Measurements from ENCODE around the gene RESF1.
"Not testable (repeated sequence)": the region's sequence is repeated elsewhere in the genome, so short reads cannot be mapped to it uniquely, and the experiment has no call there.

RESF1 gene, protein sequence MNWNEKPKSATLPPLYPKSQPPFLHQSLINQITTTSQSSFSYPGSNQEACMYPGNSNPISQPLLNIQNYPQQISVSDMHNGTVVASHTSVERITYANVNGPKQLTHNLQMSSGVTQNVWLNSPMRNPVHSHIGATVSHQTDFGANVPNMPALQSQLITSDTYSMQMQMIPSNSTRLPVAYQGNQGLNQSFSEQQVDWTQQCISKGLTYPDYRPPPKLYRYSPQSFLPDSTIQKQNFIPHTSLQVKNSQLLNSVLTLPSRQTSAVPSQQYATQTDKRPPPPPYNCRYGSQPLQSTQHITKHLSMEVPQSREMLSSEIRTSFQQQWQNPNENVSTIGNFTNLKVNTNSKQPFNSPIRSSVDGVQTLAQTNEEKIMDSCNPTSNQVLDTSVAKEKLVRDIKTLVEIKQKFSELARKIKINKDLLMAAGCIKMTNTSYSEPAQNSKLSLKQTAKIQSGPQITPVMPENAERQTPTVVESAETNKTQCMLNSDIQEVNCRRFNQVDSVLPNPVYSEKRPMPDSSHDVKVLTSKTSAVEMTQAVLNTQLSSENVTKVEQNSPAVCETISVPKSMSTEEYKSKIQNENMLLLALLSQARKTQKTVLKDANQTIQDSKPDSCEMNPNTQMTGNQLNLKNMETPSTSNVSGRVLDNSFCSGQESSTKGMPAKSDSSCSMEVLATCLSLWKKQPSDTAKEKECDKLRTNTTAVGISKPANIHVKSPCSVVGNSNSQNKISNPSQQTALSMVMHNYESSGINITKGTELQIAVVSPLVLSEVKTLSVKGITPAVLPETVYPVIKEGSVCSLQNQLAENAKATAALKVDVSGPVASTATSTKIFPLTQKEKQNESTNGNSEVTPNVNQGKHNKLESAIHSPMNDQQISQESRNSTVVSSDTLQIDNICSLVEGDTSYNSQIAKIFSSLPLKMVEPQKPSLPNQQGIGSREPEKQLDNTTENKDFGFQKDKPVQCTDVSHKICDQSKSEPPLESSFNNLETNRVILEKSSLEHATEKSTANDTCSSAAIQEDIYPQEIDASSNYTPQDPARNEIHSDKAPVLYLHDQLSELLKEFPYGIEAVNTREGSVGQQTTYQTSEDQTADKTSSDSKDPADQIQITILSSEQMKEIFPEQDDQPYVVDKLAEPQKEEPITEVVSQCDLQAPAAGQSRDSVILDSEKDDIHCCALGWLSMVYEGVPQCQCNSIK (N-terminal part only)

DNA sequence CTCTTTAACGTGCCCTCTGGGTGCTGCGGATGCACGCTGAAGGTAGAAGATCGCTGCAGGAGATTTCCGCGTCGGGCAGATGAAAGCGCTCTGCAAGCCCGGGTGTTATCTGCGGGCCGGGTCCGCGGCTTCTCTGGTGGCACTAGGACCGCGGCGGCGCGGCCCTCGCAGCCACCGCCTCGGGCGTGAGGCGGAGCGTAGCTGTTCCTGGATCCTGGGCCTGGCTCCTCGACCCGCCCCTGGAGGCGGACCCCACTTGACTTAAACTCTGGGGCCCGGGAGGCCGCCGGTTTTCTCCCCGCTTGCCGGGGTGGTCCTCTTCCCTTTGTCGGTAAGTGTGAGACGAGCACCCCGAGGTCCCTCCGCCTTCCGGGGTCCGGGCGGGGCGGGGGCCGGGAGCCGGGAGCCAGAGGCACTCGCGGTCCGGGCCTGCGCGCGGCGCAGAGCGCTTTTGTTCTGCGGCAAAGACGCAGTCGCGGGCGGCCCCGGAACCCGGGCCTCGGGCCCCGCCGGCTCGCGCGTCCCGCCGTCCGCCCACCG lies at the start of gene RESF1:
Gene RESF1, plus strand, starts transcription at position 255 of the 540 bp plus-strand sequence. CDS start 21,541 bp downstream, outside the sequence.
- DNase-seq, result peak; percentile 88

DNA sequence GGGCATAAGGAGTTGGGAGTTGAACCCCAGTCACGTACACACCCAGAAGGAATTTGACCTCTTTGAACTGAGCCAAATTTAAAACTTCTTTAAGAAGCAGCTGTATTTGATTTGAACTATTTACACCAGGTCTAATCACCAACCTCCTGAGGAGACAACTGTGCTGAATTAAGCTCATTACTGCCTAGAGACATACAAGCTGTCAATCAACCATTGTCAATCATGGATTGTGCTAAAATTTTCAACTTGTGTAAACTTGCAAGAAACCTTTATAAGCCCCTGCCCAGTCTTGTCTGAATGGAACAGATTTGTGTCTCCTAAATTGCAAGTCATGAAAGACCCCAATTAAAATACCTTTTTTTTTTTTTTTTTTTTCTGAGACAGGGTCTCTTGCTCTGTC lies 44.3 kb upstream of the RESF1 start:
- DNase-seq, result no peak

DNA sequence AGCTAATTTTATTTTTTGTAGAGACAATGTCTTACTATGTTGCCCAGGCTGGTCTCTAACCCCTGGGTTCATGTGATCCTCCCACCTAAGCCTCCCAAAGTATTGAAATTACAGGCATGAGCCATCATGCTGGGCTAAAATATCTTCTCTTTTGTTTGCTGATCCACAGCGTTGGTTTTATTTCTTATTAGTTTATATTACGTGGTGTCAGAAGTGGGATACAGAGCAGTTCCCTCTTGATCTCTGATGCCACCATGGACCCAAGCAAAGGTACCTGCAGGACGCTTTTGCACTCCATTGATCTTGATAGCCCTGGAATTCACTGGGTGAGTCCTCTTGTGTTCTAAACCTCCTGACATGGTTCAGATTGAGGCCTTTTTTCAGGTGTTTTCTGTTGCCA lies 43.8 kb upstream of the RESF1 start:
- DNase-seq, result no peak

DNA sequence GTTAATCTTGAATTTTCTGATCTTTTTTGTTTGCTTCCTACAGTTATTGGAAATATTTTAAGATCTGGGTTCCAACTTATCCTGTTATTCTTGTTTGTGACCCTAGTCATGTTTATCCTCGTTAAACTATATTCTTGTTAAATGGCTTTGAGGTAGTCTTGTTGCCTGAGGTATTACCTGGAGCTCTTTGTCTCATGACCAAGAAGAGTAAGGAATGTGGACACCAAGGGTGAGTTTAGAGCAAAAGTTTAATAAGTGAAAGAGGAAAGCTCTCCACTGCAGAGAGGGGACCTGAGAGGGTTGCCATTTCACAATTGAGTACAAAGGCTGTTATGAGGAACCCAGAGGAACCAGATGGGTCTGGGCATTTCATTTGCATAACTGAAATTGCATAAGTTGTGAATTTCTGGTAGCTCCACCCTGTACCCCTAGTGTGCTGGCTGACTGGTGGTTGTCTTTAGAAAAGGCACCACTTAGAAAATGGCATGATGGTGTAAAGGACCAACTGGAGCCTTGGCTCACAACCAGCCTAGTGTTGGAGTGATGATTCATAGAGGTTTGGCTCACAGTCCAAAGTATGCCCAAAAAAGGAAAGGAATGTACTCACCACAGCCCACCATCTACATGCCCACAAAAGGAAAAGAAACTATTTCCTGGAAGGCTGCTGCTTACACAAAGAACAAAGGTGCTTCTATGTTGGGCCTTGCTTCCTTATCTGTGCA lies 36.7 kb upstream of the RESF1 start:
- DNase-seq, result no peak

DNA sequence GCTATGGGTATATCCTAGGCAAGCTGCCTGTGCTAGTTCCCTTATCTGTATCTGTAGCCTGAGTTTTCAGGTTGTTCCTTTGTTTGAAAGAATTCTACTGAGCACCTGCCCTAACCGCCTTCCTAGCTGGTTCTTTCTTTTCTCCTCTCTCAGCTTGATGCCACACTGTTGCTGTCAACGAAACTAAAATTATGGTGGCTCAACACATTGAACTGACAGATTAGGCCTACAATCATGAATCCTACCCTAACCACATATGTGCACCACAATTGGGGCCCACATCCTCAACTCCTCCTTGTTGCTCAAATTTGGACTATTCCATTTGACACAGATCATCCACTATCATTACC lies 36.2 kb upstream of the RESF1 start:
- DNase-seq, result no peak

DNA sequence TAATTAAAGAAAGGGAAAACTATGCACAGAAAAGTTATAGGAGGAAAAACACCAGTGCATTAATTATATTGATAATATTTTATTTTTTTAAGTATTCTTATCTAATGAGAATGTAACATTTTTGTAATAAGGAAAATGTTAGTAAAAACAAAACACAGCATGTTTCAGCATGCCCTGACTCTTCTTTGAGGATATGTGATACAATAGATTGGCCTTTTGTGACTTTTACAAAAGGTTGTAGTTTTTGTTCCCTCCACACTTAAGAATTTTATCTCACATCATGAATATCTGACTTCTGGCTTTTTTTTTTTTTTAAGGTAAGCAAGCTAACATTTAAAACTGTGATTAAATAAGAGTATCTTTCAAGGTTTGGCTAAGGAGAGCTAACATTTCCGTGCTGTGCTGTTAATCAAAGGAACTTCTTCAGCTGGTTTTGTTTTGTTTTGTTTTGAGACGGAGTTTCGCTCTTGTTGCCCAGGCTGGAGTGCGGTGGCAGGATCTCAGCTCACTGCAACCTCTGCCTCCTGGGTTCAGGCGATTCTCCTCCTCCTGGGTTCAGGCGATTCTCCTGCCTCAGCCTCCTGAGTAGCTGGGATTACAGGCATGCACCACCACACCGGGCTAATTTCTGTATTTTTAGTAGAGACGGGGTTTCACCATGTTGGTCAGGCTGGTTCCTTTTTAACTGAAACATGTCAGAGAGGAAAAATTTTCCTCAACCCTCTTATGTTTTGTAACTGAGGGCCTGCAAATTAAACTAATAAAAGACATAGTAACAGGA lies 30.8 kb upstream of the RESF1 start:
- DNase-seq, result peak; percentile 29

DNA sequence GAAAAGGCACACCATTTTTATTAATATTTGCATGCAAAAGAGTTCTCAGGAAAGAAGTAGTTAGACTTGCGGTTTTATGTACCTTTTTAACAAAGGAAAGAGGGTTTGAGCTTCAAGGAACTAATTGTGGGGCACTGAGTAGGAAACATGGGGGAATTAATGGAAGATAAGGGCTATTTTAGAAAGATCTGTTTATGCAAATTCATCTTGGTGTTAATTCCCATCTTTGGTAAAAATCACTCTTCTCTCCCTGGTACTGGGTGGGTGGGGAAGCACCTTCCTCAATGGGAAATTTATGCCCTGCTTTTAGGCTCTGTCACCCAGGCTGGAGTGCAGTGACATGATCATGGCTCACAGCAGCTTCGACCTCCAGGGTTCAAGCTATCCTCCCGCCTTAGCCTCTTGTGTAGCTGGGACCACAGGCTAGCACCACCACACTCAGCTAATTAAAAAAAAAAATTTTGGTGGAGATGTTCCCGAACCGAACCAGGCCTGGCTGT lies 30.1 kb upstream of the RESF1 start:
- DNase-seq, result no peak

DNA sequence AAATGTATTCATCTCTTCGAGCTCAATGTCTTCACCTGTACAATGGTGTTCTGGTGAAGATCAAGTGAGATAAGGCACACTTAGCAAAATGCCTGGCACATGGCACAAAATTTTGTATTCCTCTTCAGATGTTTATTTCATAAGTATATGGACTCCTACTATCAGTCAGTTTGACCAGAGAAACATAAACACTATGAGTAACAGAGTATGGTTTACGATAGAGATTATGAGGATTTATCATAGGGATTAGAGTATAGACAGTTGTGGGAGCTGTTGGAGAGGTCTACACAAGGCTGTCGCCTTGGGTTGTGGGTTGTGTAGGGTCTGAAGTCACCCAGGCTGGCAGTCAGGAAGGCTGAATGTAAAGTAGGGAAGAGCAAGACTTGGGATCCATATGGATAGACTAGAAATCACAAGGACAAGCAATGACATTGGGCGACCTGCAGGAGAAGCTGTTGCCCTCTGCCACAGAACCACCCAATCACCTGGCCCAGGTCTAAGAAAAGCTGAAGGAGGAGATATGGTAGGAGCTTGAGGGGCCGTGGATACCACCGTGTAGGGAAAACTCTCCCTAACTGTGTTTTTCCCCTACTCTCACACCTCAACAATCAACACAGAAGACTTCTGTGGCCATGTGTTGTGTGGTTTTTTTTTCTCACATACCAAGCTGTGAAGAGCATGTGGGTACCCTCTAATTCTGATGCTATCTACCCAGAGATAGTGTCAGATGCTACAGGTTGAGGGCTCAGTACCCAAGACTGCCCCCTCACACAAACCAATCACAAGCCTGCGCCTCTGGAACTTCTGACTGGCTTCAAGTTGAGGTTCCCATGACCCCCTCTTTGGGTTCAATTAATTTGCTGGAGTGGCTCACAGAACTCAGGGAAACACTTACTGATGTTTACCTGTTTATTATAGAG lies 27.2 kb upstream of the RESF1 start:
- DNase-seq, result no peak

DNA sequence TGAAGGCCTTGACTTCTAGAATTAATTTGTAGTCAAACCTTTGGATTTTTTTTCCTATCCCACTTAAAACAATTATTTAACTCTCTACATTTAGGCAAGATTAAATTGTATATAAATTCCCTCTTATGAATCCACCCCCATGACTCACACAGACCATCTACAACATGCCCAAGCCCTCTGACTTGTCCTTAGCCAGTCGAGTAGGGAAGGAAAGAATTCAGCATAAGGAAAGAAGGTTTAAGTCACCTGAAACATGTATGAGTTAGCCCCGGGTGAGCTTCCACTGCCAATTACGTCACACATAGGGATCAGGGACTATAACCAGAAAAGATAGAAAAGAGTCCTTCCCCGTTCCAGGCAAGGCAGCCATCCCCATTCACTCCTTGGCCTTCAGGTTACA lies 14.9 kb upstream of the RESF1 start:
- no peak for DNase-seq

DNA sequence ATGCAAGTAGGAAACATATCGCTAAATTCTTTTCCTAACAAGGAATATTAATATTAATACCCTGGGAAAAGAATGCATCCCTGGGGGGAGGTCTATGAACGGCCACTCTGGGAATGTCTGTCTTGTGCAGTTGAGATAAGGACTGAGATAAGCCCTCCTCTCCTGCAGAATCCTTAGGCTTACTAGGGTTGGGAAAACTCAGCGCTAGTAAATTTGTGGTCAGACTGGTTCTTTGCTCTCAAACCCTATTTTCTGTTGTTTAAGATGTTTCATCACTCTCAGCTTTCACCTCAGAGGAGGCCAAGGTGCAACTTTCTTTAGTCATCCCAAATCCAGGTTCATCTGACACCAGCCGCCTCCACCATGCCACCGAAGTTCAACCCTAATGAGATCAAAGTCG lies 11.2 kb upstream of the RESF1 start:
- DNase-seq, result no peak

DNA sequence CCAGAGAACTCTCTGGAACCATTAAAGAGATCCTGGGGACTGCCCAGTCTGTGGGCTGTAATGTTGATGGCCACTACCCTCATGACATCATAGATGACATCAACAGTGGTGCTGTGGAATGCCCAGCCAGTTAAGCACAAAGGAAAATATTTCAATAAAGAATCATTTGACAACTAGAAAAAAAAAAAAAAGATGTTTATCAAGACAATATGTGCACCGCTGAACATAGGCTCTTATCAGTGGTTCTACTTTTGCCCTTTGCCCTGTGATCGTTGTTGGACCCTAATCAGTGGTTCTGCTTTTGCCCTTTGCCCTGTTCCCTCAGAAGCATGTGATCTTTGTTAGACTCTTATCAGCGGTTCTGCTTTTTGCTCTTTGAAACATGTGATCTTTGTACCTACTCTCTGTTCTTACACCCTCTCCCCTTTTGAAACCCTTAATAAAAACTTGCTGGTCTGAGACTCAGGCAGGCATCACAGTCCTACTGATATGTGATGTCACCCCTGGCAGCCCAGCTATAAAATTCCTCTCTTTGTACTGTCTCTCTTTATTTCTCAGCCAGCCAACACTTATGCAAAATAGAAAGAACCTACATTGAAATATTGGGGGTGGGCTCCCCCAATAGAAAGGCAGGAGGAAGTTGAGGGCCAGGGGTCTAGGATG lies 10.4 kb upstream of the RESF1 start:
- DNase-seq, result not testable (repeated sequence)

DNA sequence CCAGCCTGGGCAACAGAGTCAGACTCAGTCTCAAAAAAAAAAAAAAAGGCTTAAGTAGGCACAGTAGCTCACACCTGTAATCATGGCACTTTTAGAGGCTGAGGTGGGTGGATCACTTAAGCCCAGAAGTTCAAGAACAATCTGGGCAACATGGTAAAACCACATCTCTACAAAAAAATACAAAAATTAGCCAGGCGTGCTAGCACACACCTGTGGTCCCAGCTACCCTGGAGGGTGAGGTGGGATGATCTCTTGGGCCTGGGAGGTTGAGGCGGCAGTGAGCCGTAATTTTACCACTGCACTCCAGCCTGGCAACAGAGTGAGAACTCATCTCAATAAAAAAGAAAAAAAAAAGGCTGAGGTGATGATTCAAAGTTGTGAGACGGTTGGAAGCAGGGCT lies 9.1 kb upstream of the RESF1 start:
- no peak for DNase-seq

DNA sequence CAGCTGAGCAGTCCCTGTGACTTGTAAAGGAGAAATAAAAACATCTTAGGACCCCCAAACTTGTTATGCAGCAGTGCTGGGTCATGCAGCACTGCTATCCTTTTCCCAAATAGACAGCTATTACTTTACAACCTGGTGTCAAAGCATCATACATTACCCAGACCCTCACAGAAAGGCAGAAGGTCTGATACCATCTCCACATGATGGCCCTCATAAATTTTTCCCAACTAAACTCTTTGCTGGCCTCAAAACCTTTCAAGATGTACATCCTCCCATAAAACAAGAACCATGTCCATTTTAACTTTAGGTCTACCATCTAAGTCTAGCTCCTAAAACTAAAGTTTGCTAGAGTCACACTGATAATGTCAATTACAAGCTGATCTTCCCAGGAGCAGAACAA lies 8.7 kb upstream of the RESF1 start:
- no peak for DNase-seq

DNA sequence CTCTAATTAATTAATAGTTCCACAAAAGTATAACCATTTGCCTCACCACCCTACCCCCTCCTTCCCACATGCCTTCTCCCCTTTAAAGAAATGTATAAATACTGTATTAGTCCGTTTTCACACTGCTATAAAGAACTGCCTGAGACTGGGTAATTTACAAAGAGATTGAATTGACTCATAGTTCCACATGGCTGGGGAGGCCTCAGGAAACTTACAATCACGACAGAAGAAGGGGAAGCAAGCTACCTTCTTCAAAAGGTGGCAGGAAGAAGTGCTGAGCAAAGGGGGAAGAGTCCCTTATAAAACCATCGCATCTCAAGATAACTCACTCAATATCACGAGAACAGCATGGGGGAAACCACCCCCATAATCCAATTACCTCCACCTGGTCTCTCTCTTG lies 8.2 kb upstream of the RESF1 start:
- DNase-seq, result no peak

DNA sequence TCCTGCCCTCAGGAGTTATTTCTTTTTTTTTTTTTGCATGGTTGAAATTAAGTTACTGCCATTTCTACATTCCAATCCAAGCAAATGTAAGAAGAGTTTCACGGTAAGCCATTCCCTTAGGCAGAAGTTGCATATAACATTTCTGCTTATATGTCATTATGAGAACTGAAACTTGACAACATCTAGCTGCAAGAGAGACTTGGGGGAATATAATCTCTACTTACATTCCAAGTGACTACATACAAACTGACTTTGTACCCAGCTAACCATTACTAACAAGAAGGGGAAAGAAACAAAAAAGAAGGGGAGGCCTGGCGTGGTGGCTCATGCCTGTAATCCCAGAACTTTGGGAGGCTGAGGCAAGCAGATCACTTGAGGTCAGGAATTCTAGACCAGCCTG lies 7.3 kb upstream of the RESF1 start:
- DNase-seq, result no peak

DNA sequence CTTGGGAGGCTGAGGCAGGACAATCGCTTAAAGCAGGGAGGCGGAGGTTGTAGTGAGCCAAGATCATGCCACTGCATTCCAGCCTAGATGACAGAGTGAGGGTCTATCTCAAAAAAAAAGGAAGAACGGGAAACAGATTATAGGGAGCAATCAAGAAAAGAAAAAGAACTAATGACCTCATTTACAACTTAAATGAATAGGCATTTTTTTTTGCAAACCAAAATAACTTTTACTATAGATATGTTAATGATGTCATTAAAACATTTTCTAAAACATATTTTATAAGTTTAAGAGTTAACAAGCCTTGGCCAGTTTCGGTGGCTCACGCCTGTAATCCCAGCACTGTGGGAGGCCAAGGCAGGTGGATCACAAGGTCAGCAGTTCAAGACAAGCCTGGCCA lies 6.8 kb upstream of the RESF1 start:
- no peak for DNase-seq

DNA sequence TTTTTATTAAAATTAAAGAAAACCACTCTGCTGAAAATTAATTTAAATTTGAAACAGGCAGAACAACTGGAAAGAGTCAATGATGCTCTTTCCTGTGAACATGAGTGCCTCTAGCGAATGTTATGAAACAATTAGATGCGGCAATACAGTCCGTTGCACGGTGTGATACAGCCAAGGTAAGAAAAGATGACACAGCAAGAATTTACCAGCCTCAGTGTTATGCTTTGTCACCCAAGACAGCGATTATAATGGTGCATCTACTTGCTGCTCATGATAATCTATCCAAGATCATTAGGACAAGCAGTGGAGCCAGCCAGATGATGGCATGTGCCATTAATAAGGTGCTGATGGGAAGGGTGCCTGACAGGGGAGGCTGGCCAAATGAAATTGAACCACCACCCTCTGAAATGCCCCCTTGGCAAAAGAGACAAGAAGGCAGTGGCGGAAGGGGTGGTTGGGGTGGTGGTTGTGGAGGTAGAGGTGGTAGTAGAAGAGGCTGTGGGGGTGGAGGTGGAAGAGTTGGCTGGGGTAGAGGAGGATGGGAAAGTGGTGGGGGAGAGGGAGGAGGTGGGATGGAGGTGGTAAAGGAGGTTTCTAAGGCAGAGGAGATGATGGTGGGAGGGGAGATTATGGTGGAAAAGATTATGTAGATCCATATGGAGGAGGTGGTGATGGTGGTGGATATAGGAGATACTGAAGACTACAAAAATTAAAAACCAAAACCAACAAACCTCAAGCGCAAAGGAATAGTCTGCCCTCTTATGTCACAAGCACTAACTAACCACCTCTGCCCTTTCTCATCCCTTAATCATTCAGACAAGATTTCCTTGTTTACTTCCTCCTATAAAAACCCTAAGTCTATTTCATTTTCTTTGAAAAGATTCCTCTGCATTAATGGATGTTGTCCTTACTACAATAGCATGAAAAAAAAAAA lies 4.0 kb upstream of the RESF1 start:
- DNase-seq, result no peak

DNA sequence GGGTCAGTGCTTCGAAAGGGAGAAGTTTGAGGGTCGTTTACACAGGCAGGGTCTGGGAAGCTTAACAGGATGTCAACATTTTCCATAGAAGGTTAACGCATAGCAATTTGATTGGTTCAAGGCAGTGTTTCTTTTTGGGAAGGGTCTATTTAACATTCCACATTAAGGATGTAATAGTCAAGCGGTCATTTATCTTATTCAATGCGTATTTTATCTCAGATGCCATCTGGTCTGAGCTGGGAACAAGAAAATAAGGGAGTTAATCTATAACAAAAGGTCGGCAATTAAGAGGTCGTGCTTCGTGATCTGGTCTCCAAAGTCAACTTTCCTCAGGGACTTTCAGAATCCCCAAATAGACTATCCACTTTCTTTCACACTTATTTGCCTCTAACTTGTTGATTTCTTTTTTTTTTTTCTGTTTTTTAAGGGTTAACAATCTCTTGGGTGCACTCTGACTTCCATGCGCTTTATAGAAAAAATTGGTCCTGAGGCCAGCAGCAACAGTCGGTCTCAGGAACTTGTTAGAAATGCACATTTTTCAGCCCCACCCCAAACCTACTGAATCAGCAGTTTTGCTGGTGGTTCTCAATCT lies 550 bp upstream of the RESF1 start:
- no peak for DNase-seq

All from activated T-cell treated with anti-CD3 and anti-CD28 coated beads, Interleukin-2, amount 50 U/mL, for 1 hour (primary cell).